Stimulated activated CD4-positive, alpha-beta T cell treated with anti-CD3 and anti-CD28 coated beads, TNF-alpha, amount 100 ng/mL, for 1 hour (primary cell): ENCODE results near the gene IL11RA.

ENCODE experiments used
- DNase-seq, 3 donors: peaks; one replicate each; pipeline ENCODE4 v3.0.0-alpha.2; 2020; ENCODE audit warnings: low read depth in 3 of 3, low spot score in 1 of 3

IL11RA gene

DNA sequence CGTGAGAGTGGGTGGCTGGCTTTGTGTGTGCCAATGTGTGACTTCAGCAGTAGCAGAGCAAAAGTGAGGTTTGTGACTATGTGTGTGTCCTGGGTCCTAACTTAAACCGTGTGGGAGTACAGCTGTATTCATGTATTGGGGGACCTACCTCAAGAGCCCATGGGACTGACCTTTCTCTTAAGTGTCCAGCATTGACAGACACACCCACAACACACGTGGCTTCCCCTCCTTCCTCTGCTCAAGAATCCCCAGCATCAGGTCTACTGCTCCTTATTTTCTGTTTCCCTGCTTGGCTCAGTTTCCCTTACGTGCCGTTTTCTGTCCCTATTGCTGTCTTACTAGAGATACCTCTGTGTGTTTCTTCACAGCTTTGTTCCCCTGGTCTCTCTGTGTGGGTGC lies 616 bp downstream of the IL11RA start:
- DNase-seq = no peak

DNA sequence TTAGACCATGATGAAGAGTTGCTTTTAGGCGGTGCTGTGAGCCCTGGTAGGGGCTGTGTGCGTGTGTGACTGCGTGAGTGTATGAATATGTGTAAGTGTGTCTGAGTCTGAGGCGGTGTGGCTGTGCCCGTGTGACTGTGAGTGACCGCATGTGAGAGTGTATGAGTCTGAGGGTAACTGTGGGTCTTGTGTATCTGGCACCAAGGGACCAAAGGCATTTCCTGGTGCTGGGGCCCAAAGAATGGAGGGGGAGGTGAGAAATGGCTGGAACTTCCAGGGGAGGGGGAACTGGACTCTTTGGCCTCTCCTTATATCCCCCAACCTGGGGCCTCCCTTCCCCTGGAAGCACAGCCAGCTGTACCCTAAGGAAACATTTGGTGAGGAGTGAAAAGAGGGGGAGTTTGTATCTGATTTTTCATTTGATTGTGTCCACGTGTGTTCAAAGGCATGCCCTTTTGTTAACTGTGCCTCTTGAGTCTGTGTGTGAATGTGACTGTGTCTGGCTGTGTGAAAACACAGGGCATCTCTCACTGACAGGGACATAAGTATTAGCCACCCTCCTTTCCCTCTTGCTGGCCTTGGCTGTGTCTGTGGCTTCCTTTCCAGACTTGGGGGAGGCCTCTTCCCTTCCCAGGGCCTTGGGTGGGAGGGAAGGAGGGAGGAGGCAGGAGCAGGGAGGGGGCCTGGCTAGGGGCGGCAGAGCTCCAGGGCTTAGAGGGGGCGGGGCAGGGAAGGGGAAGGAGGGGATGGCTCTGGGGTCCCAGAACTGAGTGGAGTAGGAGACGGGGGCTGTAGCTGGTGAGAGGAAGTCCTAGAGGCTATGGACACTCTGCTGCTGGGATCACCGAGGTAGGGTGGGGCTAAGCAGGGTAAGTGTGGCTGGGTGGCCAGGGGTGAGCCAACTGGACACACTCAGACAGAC lies 1.4 kb downstream of the IL11RA start:
- DNase-seq = no peak

DNA sequence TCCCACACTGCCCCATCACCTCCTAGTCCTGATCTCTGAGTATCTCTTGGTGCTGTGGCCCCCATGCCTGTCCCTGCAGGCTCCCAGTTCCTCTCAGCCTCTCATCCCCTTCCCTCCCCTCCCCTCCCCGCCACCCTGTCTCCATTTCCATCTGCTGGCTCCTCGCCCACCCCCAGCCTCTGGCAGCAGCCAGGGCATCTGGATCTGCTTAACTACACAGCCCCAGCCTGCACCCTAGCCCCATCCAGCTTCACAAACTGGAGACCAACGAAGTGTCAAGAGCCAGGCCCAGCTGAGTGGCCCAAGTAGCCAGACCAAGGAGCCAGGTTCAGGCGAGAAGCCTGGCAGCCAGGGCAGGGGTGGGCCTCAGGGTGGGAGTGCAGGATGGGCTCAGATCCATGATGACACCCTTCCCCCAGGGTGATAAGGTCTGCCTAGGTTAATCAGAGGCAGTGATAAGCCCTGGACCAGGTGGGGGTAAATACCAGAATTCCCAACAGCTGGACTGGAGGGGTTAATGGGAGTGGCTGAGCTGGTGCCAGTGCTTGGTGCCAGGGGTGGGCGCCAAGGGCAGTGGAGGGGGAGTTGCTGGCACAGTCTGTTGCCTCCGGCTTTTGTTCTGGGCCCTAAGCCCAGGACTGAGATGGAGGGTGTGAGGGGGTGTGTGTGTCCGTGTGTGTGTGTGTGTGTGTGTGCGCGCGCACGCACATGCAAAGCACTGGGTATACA lies 2.5 kb downstream of the IL11RA start:
- no peak for DNase-seq

DNA sequence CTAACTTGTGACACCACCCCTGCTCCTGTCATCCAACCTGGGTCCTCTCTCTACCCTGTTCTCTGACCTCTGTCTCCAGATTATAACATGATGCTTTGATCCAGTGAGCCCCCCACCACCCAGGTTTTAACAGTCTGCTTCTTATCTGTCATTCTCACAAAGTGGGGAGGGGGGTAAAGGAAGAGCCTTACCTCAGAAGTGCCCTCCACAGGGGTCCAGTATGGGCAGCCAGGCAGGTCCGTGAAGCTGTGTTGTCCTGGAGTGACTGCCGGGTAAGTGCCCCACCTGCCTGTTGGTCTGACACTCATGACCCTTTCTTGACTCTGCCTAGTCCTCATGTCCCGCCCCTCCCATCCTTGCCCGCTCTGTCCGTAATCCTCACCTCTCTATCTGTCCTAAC lies 3.4 kb downstream of the IL11RA start:
- DNase-seq = no peak

DNA sequence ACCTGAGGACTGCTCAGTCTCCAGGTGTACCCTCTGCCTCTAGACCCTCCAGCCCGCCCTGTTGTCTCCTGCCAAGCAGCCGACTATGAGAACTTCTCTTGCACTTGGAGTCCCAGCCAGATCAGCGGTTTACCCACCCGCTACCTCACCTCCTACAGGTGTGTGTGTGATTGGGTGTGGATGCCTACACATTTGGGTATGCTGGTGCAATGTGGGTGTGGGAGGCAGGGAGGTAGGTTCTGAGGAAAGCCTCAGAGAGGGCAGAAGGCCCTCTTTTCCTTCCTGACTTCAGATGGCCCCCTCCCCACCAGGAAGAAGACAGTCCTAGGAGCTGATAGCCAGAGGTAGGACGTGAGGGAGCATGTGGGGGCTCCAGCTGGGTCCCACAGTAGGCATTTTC lies 5.0 kb downstream of the IL11RA start:
- DNase-seq = no peak

DNA sequence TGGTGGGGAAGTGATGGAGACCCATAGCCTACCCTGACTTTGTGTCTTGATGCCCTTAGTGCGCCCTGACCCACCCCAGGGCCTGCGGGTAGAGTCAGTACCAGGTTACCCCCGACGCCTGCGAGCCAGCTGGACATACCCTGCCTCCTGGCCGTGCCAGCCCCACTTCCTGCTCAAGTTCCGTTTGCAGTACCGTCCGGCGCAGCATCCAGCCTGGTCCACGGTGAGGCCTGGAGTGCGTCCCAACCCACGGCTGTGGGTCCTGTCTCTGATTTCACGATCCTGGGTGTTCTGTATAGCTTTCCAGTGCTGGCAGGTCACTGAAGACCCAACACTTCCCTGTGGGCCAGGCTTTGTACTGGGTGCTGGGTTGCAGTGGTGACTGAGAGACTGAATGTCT lies 6.5 kb downstream of the IL11RA start:
- DNase-seq = no peak

DNA sequence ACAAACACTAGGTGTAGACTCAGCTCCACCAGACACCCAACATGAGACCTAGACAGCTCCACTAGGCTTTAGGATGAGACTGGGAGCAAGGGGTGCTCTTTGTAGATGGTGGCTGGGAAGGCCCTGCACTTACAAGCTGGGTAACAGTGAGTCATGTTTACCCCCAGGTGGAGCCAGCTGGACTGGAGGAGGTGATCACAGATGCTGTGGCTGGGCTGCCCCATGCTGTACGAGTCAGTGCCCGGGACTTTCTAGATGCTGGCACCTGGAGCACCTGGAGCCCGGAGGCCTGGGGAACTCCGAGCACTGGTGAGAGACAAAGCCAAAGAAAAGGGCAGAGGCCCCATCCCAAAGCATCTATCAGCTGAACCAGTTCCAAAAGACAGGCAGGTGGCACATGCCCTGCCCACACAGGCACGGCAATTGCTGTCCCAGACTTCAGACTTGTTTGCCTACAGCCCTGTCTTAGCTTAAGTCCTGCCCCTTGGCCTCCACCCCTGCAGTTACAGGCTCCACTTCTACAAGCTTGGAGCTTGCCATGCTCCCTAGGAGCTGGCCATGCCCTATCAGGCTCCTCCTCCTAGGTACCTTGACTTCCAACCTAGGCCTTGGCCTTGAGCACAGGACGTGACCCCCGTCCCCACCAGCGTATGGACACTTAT lies 7.7 kb downstream of the IL11RA start:
- no peak for DNase-seq

DNA sequence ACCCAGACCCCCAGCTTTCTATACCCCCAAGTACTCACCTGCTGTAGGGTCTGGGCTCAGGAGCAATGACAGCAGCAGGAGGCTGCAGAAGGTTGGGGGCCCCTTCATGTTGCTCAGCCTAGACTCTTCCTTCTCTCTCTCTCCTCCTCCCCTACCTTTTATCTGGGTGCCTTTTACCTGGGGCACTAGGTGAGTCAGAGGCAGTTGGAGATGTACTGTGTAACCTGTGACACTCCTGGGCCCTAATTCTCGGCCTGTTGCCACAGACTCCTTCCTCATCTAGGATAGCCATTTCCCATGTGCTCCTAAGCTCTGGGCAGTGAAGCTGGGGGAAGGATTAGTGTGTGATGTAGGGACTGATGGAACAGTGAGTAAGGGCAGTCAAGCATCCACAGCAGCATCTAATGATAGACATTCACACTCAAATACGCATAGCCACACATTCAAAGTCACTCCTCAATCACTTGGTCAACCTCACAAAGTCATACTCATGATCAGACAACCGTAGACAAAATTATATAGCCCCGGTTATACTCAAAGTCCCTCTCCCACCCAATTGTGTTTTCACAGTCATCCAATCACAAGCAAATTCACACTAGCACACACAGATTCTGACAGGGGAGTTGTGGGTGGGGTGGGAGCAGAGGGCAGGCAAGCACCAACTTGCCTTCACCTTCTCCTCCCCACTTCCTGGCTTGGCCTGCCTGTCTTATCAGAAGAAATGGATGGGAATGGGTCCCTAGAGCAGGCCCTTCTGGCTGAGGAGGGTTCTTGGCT lies 10.7 kb downstream of the IL11RA start, which contains the start of gene CCL27:
Gene CCL27, minus strand, starts transcription at position 132 of the 777 bp plus-strand sequence. Its CDS starts 24 bp downstream, at position 108.
- DNase-seq = no peak

DNA sequence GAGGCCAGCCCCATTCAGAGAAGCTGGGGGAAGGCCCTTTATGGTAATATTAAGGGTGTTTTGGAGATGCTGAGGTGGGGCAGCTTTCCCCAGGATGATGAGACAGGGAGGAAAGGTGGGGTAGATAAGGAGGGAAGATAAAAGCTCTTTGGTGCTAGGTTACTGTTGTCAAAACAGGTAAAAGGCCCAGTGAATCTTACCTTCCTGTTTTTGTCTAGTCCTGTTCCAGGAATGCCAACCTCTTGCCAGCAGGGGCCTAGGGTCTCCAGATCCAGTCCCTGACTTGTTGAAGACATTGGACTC lies 11.3 kb downstream of the IL11RA start:
- no peak for DNase-seq

DNA sequence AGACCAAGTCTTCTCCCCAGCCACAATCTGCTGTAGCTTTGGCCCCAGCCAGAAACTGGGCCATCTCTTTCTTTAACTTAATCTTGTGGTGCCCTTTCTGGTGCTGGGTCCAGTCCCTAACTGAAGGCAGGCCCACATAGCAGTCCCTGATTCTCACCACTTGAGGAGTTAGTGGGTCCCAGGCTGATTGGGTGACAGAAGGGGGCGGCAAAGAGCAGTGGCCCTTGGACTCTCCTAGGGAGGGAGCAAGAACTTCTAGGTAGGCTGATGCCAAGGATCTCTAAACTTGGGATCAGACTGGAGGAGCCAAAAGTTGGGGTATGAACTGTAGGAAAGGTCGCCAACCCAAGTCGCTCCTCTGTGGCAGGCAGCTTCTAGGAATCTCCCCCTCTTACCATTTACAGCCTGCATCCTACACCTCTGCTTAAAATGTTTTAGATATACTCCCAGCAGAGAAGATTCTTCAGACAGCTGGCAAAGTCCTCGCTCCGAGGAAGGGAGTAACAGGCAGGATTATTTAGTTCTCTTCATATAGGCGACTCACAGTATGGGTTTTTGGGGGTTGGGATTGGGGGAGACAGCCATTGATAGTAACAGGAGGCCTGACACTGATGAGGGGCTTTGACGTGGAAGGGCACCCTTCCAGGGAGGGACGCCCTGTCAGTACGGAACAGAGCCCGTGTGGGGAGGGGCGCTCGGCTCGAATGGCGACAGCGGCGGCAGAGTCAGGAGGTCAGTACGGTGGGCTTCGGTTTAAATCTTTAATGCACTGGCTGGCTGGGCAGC lies 12.5 kb downstream of the IL11RA start:
- DNase-seq = peak; percentile 10 to 70 (median 29)

DNA sequence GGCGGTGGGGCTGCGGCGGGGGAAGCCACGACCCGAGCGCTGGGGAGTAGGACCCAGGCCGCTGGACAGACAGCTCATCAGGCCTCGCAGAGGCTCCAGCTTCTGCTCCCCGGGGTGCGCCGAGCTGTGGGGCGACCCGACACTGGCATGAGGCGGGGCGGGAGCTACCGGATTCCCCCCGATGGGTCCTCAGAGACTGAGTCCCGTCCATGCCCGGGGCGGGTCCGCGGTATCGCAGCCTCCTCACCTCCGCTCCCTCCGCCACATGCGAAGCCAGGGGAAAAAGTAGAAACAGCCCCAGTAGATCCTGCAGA lies 13.0 kb downstream of the IL11RA start:
- no peak for DNase-seq

DNA sequence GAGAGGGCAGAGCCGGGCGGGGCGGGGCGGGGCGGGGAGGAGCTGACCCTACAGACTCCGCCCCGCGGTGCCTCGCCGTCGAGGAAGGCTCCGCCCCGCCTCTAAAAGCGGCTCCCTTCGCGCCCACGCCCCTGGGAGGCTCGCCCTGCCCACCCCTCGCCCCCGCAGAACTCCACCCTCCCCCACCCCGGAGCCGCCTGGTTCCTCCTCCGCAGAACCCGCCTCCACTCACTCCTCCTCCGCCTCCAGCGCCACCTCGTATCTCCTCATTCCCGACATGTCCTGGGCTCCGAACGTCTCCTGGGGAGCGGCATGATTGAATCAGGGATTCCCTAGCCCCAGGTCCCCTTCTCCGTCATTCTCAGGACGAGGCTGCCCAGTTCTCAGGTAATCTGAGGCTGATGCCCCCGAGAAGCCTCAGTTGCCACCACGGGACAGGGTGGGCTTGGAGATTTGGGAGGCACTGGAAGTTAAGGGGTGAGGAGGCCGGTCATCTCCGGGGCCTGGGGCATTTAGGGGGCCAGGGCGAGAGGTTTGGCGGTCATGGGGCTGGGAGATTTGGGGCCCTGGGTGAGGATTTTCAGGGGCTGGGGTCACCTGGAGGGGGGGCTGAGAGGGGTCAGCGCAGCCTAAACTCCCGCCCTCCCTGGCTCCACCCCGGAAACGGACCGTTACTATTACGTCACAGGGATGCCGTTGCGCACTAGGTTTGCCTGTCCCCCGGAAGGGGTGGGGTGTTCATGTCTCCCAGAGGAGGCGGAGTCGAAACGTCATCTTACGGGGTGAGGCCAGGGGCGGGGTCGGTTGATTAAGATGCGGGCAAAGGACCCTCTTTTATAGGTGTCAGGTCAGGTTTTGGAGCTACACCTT lies 13.6 kb downstream of the IL11RA start:
- peak; percentile 72 to 83 (median 77) for DNase-seq

DNA sequence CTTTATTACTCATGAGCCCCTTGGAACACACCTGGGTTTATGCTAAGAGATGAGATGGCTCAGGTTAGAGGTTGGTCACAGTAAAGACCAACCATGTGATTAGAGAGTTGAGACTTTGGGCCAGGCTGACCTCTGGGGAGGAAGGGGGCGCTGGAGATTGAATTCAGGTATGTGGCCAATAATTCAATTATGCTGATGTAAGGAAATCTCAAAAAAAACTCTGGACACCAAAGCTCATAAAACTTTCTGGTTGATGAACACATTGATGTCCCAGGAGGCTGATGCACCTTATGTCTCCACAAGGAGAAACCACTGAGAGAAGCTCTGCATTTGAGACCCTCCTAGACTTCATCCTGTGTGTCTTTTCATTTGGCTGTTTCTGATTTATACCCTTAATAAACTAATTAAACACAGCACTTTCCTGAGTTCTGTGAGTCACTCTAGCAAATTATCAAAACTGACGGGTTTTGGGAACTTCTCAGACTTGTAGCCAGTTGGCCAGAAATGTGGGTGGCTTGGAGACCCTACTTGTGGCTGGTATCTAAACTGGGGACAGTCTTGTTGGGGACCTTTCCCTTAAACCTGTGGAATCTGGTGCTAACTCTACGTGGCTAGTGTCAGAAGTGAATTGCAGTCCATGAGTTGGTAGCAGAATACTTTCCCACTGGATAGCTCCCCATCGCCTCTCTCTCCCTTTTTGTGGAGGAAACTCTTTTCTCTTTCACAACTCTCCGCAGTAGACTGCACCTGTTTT lies 18.0 kb downstream of the IL11RA start:
- no peak for DNase-seq

DNA sequence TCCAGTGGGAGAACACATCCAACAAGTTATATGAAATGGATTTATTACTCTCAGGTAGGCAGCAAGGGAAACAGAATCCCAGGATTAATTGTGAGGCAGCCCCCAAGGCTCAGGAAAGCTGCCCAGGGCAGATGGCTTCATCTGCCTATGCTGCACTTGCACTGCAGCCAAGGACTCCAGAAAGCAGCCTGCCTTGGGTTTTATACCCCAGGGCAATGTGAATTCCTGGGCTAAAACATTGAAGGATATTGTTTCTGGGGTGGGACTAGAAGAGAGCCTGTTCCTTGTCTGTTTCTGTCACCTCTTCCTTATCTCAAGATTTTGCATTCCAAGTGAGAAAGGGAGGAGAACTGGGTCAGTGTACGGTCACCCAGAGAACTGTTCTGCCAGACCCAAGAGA lies 19.3 kb downstream of the IL11RA start:
- DNase-seq = no peak

DNA sequence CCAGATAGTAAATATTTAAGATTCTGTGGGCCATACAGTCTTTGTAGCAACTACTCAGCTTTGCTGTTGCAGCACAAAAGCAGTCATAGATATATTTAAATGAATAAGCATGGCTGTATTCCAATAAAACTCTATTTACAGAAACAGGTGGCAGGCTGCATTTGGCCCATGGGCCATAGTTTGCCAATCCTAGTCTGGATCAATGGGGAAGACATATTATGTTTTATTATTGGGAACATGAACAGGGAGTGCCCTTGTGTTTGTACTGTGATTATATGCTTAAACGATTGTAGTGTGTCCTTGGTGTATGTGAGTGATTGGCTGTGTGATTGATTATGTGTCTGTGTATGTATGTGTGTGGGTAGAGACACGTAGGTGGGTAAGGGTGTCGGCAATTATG lies 22.5 kb downstream of the IL11RA start:
- DNase-seq = no peak

DNA sequence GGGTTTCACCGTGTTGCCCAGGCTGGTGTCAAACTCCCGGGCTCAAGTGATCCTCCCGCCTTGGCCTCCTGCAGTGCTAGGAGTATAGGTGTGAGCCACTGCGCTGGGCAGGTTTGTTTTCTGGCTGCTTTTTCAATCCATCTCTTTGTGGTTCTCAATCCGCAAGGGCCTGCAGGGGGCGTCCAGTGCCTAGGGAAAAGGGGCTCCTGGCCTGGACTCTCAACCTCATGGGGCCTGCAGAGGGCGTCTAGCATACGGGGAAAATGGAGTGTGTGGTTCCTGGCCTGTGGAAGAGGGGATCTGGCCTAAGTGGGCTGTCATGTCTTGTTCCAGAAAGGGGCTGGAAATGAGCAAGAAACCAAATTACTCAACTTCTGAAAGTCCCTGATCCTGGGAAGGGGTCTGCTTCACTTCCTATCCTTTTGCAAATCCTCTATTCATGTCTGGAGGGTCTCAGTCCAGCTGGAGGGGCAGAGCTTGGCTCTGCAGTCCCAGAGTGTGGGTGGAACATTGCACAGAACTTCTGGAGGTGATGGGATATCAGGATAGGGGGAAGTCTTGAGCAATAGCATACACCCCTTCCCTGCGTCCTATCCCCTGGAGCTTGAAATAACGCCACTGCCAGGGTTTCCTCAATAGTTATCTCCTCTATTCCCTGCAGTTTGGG lies 23.2 kb downstream of the IL11RA start:
- peak in 2 of 3 donors; percentile 10 to 35 for DNase-seq

DNA sequence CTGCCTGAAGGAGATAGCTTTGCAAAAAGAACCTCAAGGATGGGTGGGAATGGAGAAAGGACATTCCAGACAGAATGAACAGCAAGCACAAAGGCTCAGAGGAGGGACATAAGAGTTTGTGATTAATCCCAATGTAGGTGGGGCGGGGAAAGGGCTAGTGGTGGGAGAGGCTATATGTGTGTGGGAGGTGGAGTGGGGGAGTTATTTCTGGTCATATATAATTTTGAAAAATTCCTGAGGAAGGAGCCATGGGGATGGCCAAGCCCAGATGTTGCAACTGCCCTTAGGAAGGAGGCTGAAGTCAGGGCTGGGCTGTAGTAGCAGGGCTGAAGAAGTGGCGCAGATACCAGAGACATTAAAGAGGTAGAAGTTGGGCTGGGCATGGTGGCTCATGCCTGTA lies 23.9 kb downstream of the IL11RA start:
- DNase-seq = no peak

DNA sequence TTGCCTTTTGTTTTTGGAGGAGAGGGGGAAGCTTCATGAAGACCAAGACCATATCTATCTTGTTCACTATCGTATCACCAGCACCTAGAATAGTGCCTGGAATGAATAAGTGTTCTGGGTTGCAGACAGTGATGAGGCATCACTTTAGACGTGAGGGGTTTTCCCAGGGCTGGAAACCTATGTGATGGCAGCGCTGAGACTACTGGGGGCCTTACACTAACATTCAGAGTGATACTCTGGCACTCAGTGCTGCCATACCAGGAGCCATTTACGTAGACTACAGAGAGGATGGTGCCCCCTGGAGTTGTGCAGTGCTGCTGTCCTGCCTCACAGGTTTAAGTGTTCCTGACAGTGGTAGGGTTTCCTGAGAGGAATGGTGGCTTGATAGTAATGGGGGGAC lies 32.2 kb downstream of the IL11RA start:
- no peak for DNase-seq
